Neural progenitor cell (in vitro differentiated cells): ENCODE results near the gene NIT2. TPM values are rescaled to one million over a fixed set of nuclear protein-coding genes. Genes with fewer than 3 reads are reported as not detected.

Experiments
- DNase-seq: peaks from one replicate; pipeline ENCODE4 v3.0.0-alpha.2; 2016; ENCODE audit warnings: low spot score
- H2AFZ ChIP-seq: fragments of 200-600 bp; sonication (generic); replicated peaks from 2 replicates; pipeline ENCODE4 v1.6.1; 2016; ENCODE audit warnings: antibody characterized with exemption
- H3F3A ChIP-seq: fragments of 200-600 bp; sonication (generic); 2 replicates; pipeline ENCODE4 v1.6.1; 2016; ENCODE audit warnings: antibody characterized with exemption, low read depth
- H3K27ac ChIP-seq: fragments of 200-600 bp; sonication (generic); 2 replicates; pipeline ENCODE4 v1.5.1; 2016; ENCODE audit warnings: mild to moderate bottlenecking
- H3K27me3 ChIP-seq: fragments of 200-600 bp; sonication (generic); 2 replicates; pipeline ENCODE4 v1.6.1; 2016; ENCODE audit warnings: mild to moderate bottlenecking, moderate library complexity
- H3K36me3 ChIP-seq: fragments of 200-600 bp; sonication (generic); 2 replicates; pipeline ENCODE4 v1.5.1; 2016
- H3K4me1 ChIP-seq: fragments of 200-600 bp; sonication (generic); 2 replicates; pipeline ENCODE4 v1.6.1; 2016; ENCODE audit warnings: mixed run types
- H3K4me2 ChIP-seq: fragments of 200-600 bp; sonication (generic); 2 replicates; pipeline ENCODE4 v1.6.1; 2016
- H3K4me3 ChIP-seq: fragments of 200-600 bp; sonication (generic); 2 replicates; pipeline ENCODE4 v1.5.1; 2016
- H3K79me2 ChIP-seq: fragments of 200-600 bp; sonication (generic); 2 replicates; pipeline ENCODE4 v1.6.1; 2016; ENCODE audit warnings: low read depth
- H3K9ac ChIP-seq: fragments of 200-600 bp; sonication (generic); 2 replicates; pipeline ENCODE4 v1.6.1; 2016
- H3K9me3 ChIP-seq: fragments of 200-600 bp; sonication (generic); 2 replicates; pipeline ENCODE4 v1.5.1; 2016; ENCODE audit warnings: low read depth
- H4K20me1 ChIP-seq: fragments of 200-600 bp; sonication (generic); 2 replicates; pipeline ENCODE4 v1.6.1; 2016; ENCODE audit warnings: low read depth
- H3K27ac Mint-ChIP-seq: 3 replicates; pipeline ENCODE4 v1.8.0; 2021; ENCODE audit warnings: mixed read lengths
- H3K27me3 Mint-ChIP-seq: 2 replicates; pipeline ENCODE4 v1.8.0; 2022; ENCODE audit warnings: low read depth, mild to moderate bottlenecking, inconsistent platforms, moderate library complexity, mixed read lengths; ENCODE audit not compliant: insufficient read depth
- H3K36me3 Mint-ChIP-seq: 3 replicates; pipeline ENCODE4 v1.8.0; 2021; ENCODE audit warnings: mixed read lengths
- H3K4me1 Mint-ChIP-seq: 3 replicates; pipeline ENCODE4 v1.8.0; 2021; ENCODE audit warnings: mixed read lengths
- H3K4me3 Mint-ChIP-seq: 3 replicates; pipeline ENCODE4 v1.8.0; 2021; ENCODE audit warnings: mild to moderate bottlenecking, moderate library complexity, mixed read lengths
- H3K9me3 Mint-ChIP-seq: 3 replicates; pipeline ENCODE4 v1.8.0; 2020; ENCODE audit warnings: mixed read lengths
- EZH2 ChIP-seq: fragments of 200-600 bp; sonication (generic); IDR thresholded peaks from 2 replicates; pipeline ENCODE4 v1.6.1; 2017; ENCODE audit warnings: antibody characterized with exemption, mild to moderate bottlenecking, moderate library complexity
- EZH2phosphoT487 ChIP-seq: fragments of 200-600 bp; sonication (generic); IDR thresholded peaks from 2 replicates; pipeline ENCODE4 v1.6.1; 2017; ENCODE audit warnings: antibody characterized with exemption
- total RNA-seq: library from RNA; depleted of rRNA; stranded (reverse); fragments of >200 nt; gene quantifications from 2 replicates; pipeline ENCODE4 v1.2.3, GENCODE V29; 2015; ENCODE audit warnings: low replicate concordance
- TF ChIP-seq, protein P1 (sequence below): fragments of 200-600 bp; sonication (generic); IDR thresholded peaks from 2 replicates; pipeline ENCODE4 v1.5.1; 2017; ENCODE audit warnings: antibody characterized with exemption, mild to moderate bottlenecking

Gene NIT2
- total RNA-seq, 1 donor from 2014 or later: 33.1 TPM

GRCh38 chr3:100295089-100295488 lies 39.5 kb upstream of the NIT2 start:
- no peaks in the 10 kb centered on the region for H3K4me1 Mint-ChIP-seq

GRCh38 chr3:100297784-100298183 lies 36.8 kb upstream of the NIT2 start:
- Histone ChIP-seq H3K79me2 (no peaks in the 10 kb centered on the region), H2AFZ (no peak overlapping the region), H3K27me3 (no peaks in the 10 kb centered on the region), H3K4me2 (no peak overlapping the region), H3K9ac (no peak overlapping the region), H4K20me1 (no peaks in the 10 kb centered on the region), H3K27ac (no peak overlapping the region), H3K4me1 (no peaks in the 10 kb centered on the region), H3F3A (no peaks in the 10 kb centered on the region), H3K4me3 (no peak overlapping the region), H3K36me3 (peaks cover 7% of the 10 kb centered on the region), H3K9me3 (no peaks in the 10 kb centered on the region)
- no peak overlapping the region for H3K27ac Mint-ChIP-seq
- H3K4me1 Mint-ChIP-seq: no peaks in the 10 kb centered on the region
- no peaks in the 10 kb centered on the region for H3K27me3 Mint-ChIP-seq
- H3K9me3 Mint-ChIP-seq: no peaks in the 10 kb centered on the region
- TF ChIP-seq, protein P1, sequence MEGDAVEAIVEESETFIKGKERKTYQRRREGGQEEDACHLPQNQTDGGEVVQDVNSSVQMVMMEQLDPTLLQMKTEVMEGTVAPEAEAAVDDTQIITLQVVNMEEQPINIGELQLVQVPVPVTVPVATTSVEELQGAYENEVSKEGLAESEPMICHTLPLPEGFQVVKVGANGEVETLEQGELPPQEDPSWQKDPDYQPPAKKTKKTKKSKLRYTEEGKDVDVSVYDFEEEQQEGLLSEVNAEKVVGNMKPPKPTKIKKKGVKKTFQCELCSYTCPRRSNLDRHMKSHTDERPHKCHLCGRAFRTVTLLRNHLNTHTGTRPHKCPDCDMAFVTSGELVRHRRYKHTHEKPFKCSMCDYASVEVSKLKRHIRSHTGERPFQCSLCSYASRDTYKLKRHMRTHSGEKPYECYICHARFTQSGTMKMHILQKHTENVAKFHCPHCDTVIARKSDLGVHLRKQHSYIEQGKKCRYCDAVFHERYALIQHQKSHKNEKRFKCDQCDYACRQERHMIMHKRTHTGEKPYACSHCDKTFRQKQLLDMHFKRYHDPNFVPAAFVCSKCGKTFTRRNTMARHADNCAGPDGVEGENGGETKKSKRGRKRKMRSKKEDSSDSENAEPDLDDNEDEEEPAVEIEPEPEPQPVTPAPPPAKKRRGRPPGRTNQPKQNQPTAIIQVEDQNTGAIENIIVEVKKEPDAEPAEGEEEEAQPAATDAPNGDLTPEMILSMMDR: no peak
- TF ChIP-seq EZH2phosphoT487 (no peak), EZH2 (no peak)
- no peak overlapping the region for H3K4me3 Mint-ChIP-seq
- DNase-seq: no peak
- H3K36me3 Mint-ChIP-seq: peaks cover 2% of the 10 kb centered on the region

More at GRCh38 chr3:100295089-100295488, 39.5 kb upstream of the NIT2 start:
- no peak for DNase-seq
- no peaks in the 10 kb centered on the region for H3F3A ChIP-seq
- H3K27me3 Mint-ChIP-seq: no peaks in the 10 kb centered on the region
- H3K27me3 ChIP-seq: no peaks in the 10 kb centered on the region
- no peaks in the 10 kb centered on the region for H3K79me2 ChIP-seq
- no peaks in the 10 kb centered on the region for H4K20me1 ChIP-seq
- no peaks in the 10 kb centered on the region for H3K4me1 ChIP-seq
- H3K36me3 ChIP-seq: peaks cover 9% of the 10 kb centered on the region
- no peak overlapping the region for H3K4me3 ChIP-seq
- no peaks in the 10 kb centered on the region for H3K9me3 Mint-ChIP-seq
- H3K27ac ChIP-seq: no peak overlapping the region
- H3K9me3 ChIP-seq: no peaks in the 10 kb centered on the region
- H3K36me3 Mint-ChIP-seq: peaks cover 7% of the 10 kb centered on the region
- H3K27ac Mint-ChIP-seq: no peak overlapping the region
- H3K9ac ChIP-seq: no peak overlapping the region
- no peak overlapping the region for H3K4me3 Mint-ChIP-seq
- TF ChIP-seq EZH2 (no peak), EZH2phosphoT487 (no peak)
- TF ChIP-seq, protein P1: no peak
- H3K4me2 ChIP-seq: no peak overlapping the region
- H2AFZ ChIP-seq: no peak overlapping the region

GRCh38 chr3:100299016-100299415 lies 35.5 kb upstream of the NIT2 start:
- H3K27me3 Mint-ChIP-seq: peaks cover 2% of the 10 kb centered on the region
- Histone ChIP-seq H3K27me3 (no peaks in the 10 kb centered on the region), H4K20me1 (no peaks in the 10 kb centered on the region), H3K9me3 (no peaks in the 10 kb centered on the region), H3K4me2 (no peak overlapping the region), H3K79me2 (no peaks in the 10 kb centered on the region), H3K4me3 (no peak overlapping the region), H3K36me3 (peaks cover 7% of the 10 kb centered on the region), H3K9ac (no peak overlapping the region), H3K27ac (no peak overlapping the region), H2AFZ (no peak overlapping the region), H3F3A (no peaks in the 10 kb centered on the region), H3K4me1 (no peaks in the 10 kb centered on the region)
- no peak overlapping the region for H3K27ac Mint-ChIP-seq
- no peak for DNase-seq
- no peak overlapping the region for H3K4me3 Mint-ChIP-seq
- H3K4me1 Mint-ChIP-seq: no peaks in the 10 kb centered on the region
- TF ChIP-seq, protein P1: no peak
- TF ChIP-seq EZH2 (no peak), EZH2phosphoT487 (no peak)
- no peaks in the 10 kb centered on the region for H3K9me3 Mint-ChIP-seq
- H3K36me3 Mint-ChIP-seq: peaks cover 4% of the 10 kb centered on the region
